ENCODE results near the gene NOP9.
"Not testable (repeated sequence)": the region's sequence is repeated elsewhere in the genome, so short reads cannot be mapped to it uniquely, and the experiment has no call there.

NOP9 gene

GRCh38 chr14:24343795-24344660, 44.4 kb downstream of the NOP9 start:
- no peak for DNase-seq

GRCh38 chr14:24347134-24347533, 47.5 kb downstream of the NOP9 start:
- no peak for DNase-seq

GRCh38 chr14:24348186-24348585, 48.5 kb downstream of the NOP9 start:
- no peak for DNase-seq

GRCh38 chr14:24349742-24350141, 50.1 kb downstream of the NOP9 start:
- no peak for DNase-seq

- DNase-seq = no peak
These were observed 51.9 kb downstream of the NOP9 start for GRCh38 chr14:24351517-24351916.

- DNase-seq = no peak
These were observed 54.2 kb downstream of the NOP9 start for GRCh38 chr14:24353559-24354481.

- DNase-seq = not testable (repeated sequence)
These were observed 54.8 kb downstream of the NOP9 start for GRCh38 chr14:24354482-24354825.

- DNase-seq = no peak
These were observed 55.4 kb downstream of the NOP9 start for GRCh38 chr14:24355009-24355408.

GRCh38 chr14:24356208-24356607, 56.6 kb downstream of the NOP9 start:
- no peak for DNase-seq
